HUES48 (cell line): Measurements from ENCODE around the gene BMP7.

Experiments
- H3K27ac ChIP-seq: one replicate; pipeline ENCODE4 v1.7.0; 2013; ENCODE audit warnings: low read depth, low read length, inconsistent platforms
- H3K27me3 ChIP-seq: 2 replicates; pipeline ENCODE4 v1.6.1; 2013; ENCODE audit warnings: mild to moderate bottlenecking, low read length; ENCODE audit not compliant: control insufficient read depth, insufficient read depth
- H3K36me3 ChIP-seq: 2 replicates; pipeline ENCODE4 v1.6.1; 2013; ENCODE audit warnings: low read length; ENCODE audit not compliant: control insufficient read depth, insufficient read depth
- H3K4me1 ChIP-seq: 2 replicates; pipeline ENCODE4 v1.6.1; 2013; ENCODE audit warnings: mild to moderate bottlenecking, low read length; ENCODE audit not compliant: control insufficient read depth, insufficient read depth
- H3K4me3 ChIP-seq: 2 replicates; pipeline ENCODE4 v1.5.1; 2013; ENCODE audit warnings: mild to moderate bottlenecking, low read depth, low read length
- H3K9ac ChIP-seq: 2 replicates; pipeline ENCODE4 v1.6.1; 2013; ENCODE audit warnings: mild to moderate bottlenecking, low read depth, low read length, moderate library complexity
- H3K9me3 ChIP-seq: 2 replicates; pipeline ENCODE4 v1.6.1; 2013; ENCODE audit warnings: low read length; ENCODE audit not compliant: control insufficient read depth, insufficient read depth

BMP7 gene

GRCh38 chr20:57187068-57187634 lies 79.3 kb downstream of the BMP7 start:
- no peaks in the 10 kb centered on the region for H3K27me3 ChIP-seq
- H3K9me3 ChIP-seq = no peaks in the 10 kb centered on the region
- H3K4me1 ChIP-seq = no peaks in the 10 kb centered on the region; the same call in 1 of the 2 replicates
- H3K27ac ChIP-seq = no peak overlapping the region
- H3K4me3 ChIP-seq = no peak overlapping the region
- H3K36me3 ChIP-seq = no peaks in the 10 kb centered on the region; the same call in 1 of the 2 replicates
- no peak overlapping the region for H3K9ac ChIP-seq

GRCh38 chr20:57186192-57186591 lies 80.2 kb downstream of the BMP7 start:
- Histone ChIP-seq H3K4me3 (no peak overlapping the region), H3K9ac (no peak overlapping the region), H3K27me3 (no peaks in the 10 kb centered on the region), H3K36me3 (no peaks in the 10 kb centered on the region; the same call in 1 of the 2 replicates), H3K27ac (no peak overlapping the region), H3K9me3 (no peaks in the 10 kb centered on the region), H3K4me1 (no peaks in the 10 kb centered on the region; the same call in 1 of the 2 replicates)

GRCh38 chr20:57185188-57185743 lies 81.2 kb downstream of the BMP7 start:
- Histone ChIP-seq H3K36me3 (no peaks in the 10 kb centered on the region; the same call in 1 of the 2 replicates), H3K9me3 (no peaks in the 10 kb centered on the region), H3K27me3 (no peaks in the 10 kb centered on the region), H3K9ac (no peak overlapping the region), H3K27ac (no peak overlapping the region), H3K4me1 (peaks cover 6% of the 10 kb centered on the region; the same call in 1 of the 2 replicates), H3K4me3 (no peak overlapping the region)

- Histone ChIP-seq H3K36me3 (no peaks in the 10 kb centered on the region; the same call in 1 of the 2 replicates), H3K9ac (no peak overlapping the region), H3K27me3 (no peaks in the 10 kb centered on the region)
These were observed 82.9 kb downstream of the BMP7 start for GRCh38 chr20:57183457-57184009.

GRCh38 chr20:57181639-57182038 lies 84.8 kb downstream of the BMP7 start:
- no peaks in the 10 kb centered on the region; the same call in 1 of the 2 replicates for H3K36me3 ChIP-seq
- no peak overlapping the region for H3K4me3 ChIP-seq
- no peaks in the 10 kb centered on the region for H3K9me3 ChIP-seq
- H3K27ac ChIP-seq = no peak overlapping the region
- 0 out of 2 replicates have a peak, but pooled peaks cover 6% of the 10 kb centered on the region for H3K4me1 ChIP-seq
- no peak overlapping the region for H3K9ac ChIP-seq
- H3K27me3 ChIP-seq = no peaks in the 10 kb centered on the region

More at GRCh38 chr20:57183457-57184009, 82.9 kb downstream of the BMP7 start:
- Histone ChIP-seq H3K27ac (no peak overlapping the region), H3K4me3 (no peak overlapping the region), H3K4me1 (0 out of 2 replicates have a peak, but pooled peaks cover 6% of the 10 kb centered on the region), H3K9me3 (no peaks in the 10 kb centered on the region)

GRCh38 chr20:57180954-57181353 lies 85.5 kb downstream of the BMP7 start:
- no peaks in the 10 kb centered on the region; the same call in 1 of the 2 replicates for H3K36me3 ChIP-seq
- H3K27ac ChIP-seq = no peak overlapping the region
- 0 out of 2 replicates have a peak, but pooled peaks cover 6% of the 10 kb centered on the region for H3K4me1 ChIP-seq
- no peaks in the 10 kb centered on the region for H3K27me3 ChIP-seq
- H3K9me3 ChIP-seq = no peaks in the 10 kb centered on the region
- no peak overlapping the region for H3K4me3 ChIP-seq
- H3K9ac ChIP-seq = no peak overlapping the region

GRCh38 chr20:57180387-57180786 lies 86.1 kb downstream of the BMP7 start:
- Histone ChIP-seq H3K4me3 (no peak overlapping the region), H3K27ac (no peak overlapping the region), H3K27me3 (no peaks in the 10 kb centered on the region), H3K9me3 (no peaks in the 10 kb centered on the region), H3K4me1 (0 out of 2 replicates have a peak, but pooled peaks cover 6% of the 10 kb centered on the region), H3K9ac (no peak overlapping the region), H3K36me3 (no peaks in the 10 kb centered on the region; the same call in 1 of the 2 replicates)

GRCh38 chr20:57179265-57179664 lies 87.2 kb downstream of the BMP7 start:
- no peaks in the 10 kb centered on the region for H3K27me3 ChIP-seq
- H3K9me3 ChIP-seq = no peaks in the 10 kb centered on the region
- no peak overlapping the region for H3K4me3 ChIP-seq
- H3K36me3 ChIP-seq = no peaks in the 10 kb centered on the region; the same call in 1 of the 2 replicates
- no peak overlapping the region for H3K27ac ChIP-seq
- H3K9ac ChIP-seq = no peak overlapping the region
- 0 out of 2 replicates have a peak, but pooled peaks cover 6% of the 10 kb centered on the region for H3K4me1 ChIP-seq

- no peak overlapping the region for H3K27ac ChIP-seq
- H3K36me3 ChIP-seq = no peaks in the 10 kb centered on the region; the same call in 1 of the 2 replicates
- H3K9me3 ChIP-seq = no peaks in the 10 kb centered on the region
- no peak overlapping the region for H3K9ac ChIP-seq
- no peaks in the 10 kb centered on the region for H3K27me3 ChIP-seq
- no peak overlapping the region for H3K4me3 ChIP-seq
- H3K4me1 ChIP-seq = 0 out of 2 replicates have a peak, but pooled peaks cover 6% of the 10 kb centered on the region
These were observed 87.8 kb downstream of the BMP7 start for GRCh38 chr20:57178582-57179111.

GRCh38 chr20:57177636-57178280 lies 88.7 kb downstream of the BMP7 start:
- no peak overlapping the region for H3K27ac ChIP-seq
- H3K9ac ChIP-seq = no peak overlapping the region
- H3K36me3 ChIP-seq = no peaks in the 10 kb centered on the region; the same call in 1 of the 2 replicates
- 0 out of 2 replicates have a peak, but pooled peaks cover 6% of the 10 kb centered on the region for H3K4me1 ChIP-seq
- H3K9me3 ChIP-seq = no peaks in the 10 kb centered on the region
- no peaks in the 10 kb centered on the region for H3K27me3 ChIP-seq
- H3K4me3 ChIP-seq = no peak overlapping the region
